ENCODE results near the gene S100A2.
"Not testable (repeated sequence)": the region's sequence is repeated elsewhere in the genome, so short reads cannot be mapped to it uniquely, and the experiment has no call there.

Gene S100A2

GRCh38 chr1:153588482-153588881, 22.8 kb upstream of the S100A2 start:
- DNase-seq (ENCODE audit: low spot score) = no peak

GRCh38 chr1:153588033-153588432, 22.4 kb upstream of the S100A2 start:
- not testable (repeated sequence) for DNase-seq (ENCODE audit: low spot score)

GRCh38 chr1:153587314-153587713, 21.7 kb upstream of the S100A2 start:
- no peak for DNase-seq (ENCODE audit: low spot score)

GRCh38 chr1:153586347-153586746, 20.7 kb upstream of the S100A2 start:
- no peak for DNase-seq (ENCODE audit: low spot score)

- DNase-seq (ENCODE audit: low spot score) = no peak
These were observed 19.4 kb upstream of the S100A2 start for GRCh38 chr1:153585006-153585405.

GRCh38 chr1:153583976-153584375, 18.3 kb upstream of the S100A2 start:
- DNase-seq (ENCODE audit: low spot score) = no peak

- DNase-seq (ENCODE audit: low spot score) = not testable (repeated sequence)
These were observed 17.9 kb upstream of the S100A2 start for GRCh38 chr1:153583514-153583913.

GRCh38 chr1:153582836-153583235, 17.2 kb upstream of the S100A2 start:
- DNase-seq (ENCODE audit: low spot score) = not testable (repeated sequence)

- no peak for DNase-seq (ENCODE audit: low spot score)
These were observed 13.3 kb upstream of the S100A2 start for GRCh38 chr1:153578936-153579335.

GRCh38 chr1:153578490-153578889, 12.8 kb upstream of the S100A2 start:
- no peak for DNase-seq (ENCODE audit: low spot score)

GRCh38 chr1:153577624-153578051, 12.0 kb upstream of the S100A2 start:
- no peak for DNase-seq (ENCODE audit: low spot score)

GRCh38 chr1:153577138-153577537, 11.5 kb upstream of the S100A2 start:
- no peak for DNase-seq (ENCODE audit: low spot score)

GRCh38 chr1:153575497-153575896, 9.9 kb upstream of the S100A2 start:
- DNase-seq (ENCODE audit: low spot score) = not testable (repeated sequence)

- not testable (repeated sequence) for DNase-seq (ENCODE audit: low spot score)
These were observed 9.4 kb upstream of the S100A2 start for GRCh38 chr1:153575081-153575491.

GRCh38 chr1:153573351-153573750, 7.7 kb upstream of the S100A2 start:
- no peak for DNase-seq (ENCODE audit: low spot score)

- peak; percentile 88 for DNase-seq (ENCODE audit: low spot score)
These were observed 6.9 kb upstream of the S100A2 start for GRCh38 chr1:153572569-153573015.

- DNase-seq (ENCODE audit: low spot score) = no peak
These were observed 6.1 kb upstream of the S100A2 start for GRCh38 chr1:153571706-153572105.

GRCh38 chr1:153570874-153571273, 5.2 kb upstream of the S100A2 start:
- no peak for DNase-seq (ENCODE audit: low spot score)

- no peak for DNase-seq (ENCODE audit: low spot score)
These were observed 3.8 kb upstream of the S100A2 start for GRCh38 chr1:153569465-153569864.

- peak; percentile 93 for DNase-seq (ENCODE audit: low spot score)
These were observed 2.9 kb upstream of the S100A2 start for GRCh38 chr1:153568367-153569099.

- DNase-seq (ENCODE audit: low spot score) = peak; percentile 89
These were observed 2.1 kb upstream of the S100A2 start for GRCh38 chr1:153567621-153568366.

GRCh38 chr1:153566414-153567371, 1.0 kb upstream of the S100A2 start:
- DNase-seq (ENCODE audit: low spot score) = peak; percentile 99
